HCT116 (cell line): ENCODE measurements around the gene SIGLECL1. TPM values are rescaled to one million over a fixed set of nuclear protein-coding genes. Genes with fewer than 3 reads are reported as not detected.

Source experiments
- ATAC-seq: fragments of 200-7000 bp; cut with Tn5 transposase; 2 replicates; pipeline ENCODE4 v1.9.1; 2020; ENCODE audit warnings: mild to moderate bottlenecking, moderate library complexity
- BruUV-seq: library from RNA; stranded (reverse); fragments of 400-500 nt; replicated peaks from 2 replicates; lab custom pipeline; 2021; lab: Mats Ljungman, UMichigan
- CTCF ChIA-PET: fragments of 300-600 bp; sonication (Branson Sonifier 250); formaldehyde crosslinking; loops from one replicate; lab custom pipeline; 2021; ENCODE audit warnings: antibody characterized with exemption; lab: Charles Lee
- POLR2A ChIA-PET: fragments of 300-600, 350-600 bp; sonication (Branson Sonifier 250); formaldehyde crosslinking; loops from one replicate; lab custom pipeline; 2021; ENCODE audit warnings: antibody characterized with exemption; lab: Charles Lee
- RAD21 ChIA-PET, 2 experiments: fragments of 300-600 bp; sonication (Branson Sonifier 250); formaldehyde crosslinking; loops; one replicate each; lab custom pipeline; 2023; ENCODE audit warnings: low total read pairs in 2 of 2; ENCODE audit not compliant: uncharacterized antibody in 2 of 2, unreplicated experiment in 2 of 2, low non-redundant PET in 1 of 2; lab: Charles Lee
- DNase-seq: peaks from one replicate; pipeline ENCODE4 v3.0.0-alpha.2; 2010; ENCODE audit warnings: low read depth, low spot score
- H2AFZ ChIP-seq: fragments of 200-600 bp; shearing (Covaris generic), sonication (generic); 2 replicates; pipeline ENCODE4 v1.6.1; 2017; ENCODE audit warnings: low read depth, mixed run types, mixed read lengths, antibody characterized with exemption, low read length; ENCODE audit not compliant: poor library complexity, severe bottlenecking
- H3K27ac ChIP-seq: 2 replicates; pipeline ENCODE4 v1.5.1; 2012; ENCODE audit warnings: low read depth, low read length
- H3K27me3 ChIP-seq: fragments of 200-600 bp; sonication (generic); 2 replicates; pipeline ENCODE4 v1.6.1; 2016; ENCODE audit warnings: mixed run types, low read length, mixed read lengths; ENCODE audit not compliant: insufficient read depth
- H3K36me3 ChIP-seq, 2 experiments: fragments of 200-500 bp in 1 of 2; fragments of 200-600 bp in 1 of 2; sonication (Bioruptor generic) in 1 of 2; sonication (generic) in 1 of 2; 2 replicates each; pipeline versions ENCODE4 v1.5.1 to v1.6.1; 2014 to 2016; ENCODE audit warnings: low read length in 2 of 2, inconsistent platforms in 1 of 2, mixed read lengths in 1 of 2, mixed run types in 1 of 2; ENCODE audit not compliant: insufficient read depth in 2 of 2, control insufficient read depth in 1 of 2
- H3K4me1 ChIP-seq, 2 experiments: fragments of 200-600 bp in 1 of 2; sonication (generic) in 1 of 2; 2 replicates each; pipeline versions ENCODE4 v1.5.1 to v1.6.1; 2012 to 2017; ENCODE audit warnings: low read length in 2 of 2, inconsistent platforms in 1 of 2, mild to moderate bottlenecking in 1 of 2, mixed read lengths in 1 of 2, mixed run types in 1 of 2, moderate library complexity in 1 of 2; ENCODE audit not compliant: insufficient read depth in 2 of 2, control insufficient read depth in 1 of 2
- H3K4me2 ChIP-seq: fragments of 200-600 bp; sonication (generic); 2 replicates; pipeline ENCODE4 v1.6.1; 2017; ENCODE audit warnings: mixed run types, low read length, mixed read lengths
- H3K4me3 ChIP-seq, 2 experiments: fragments of 200-600 bp in 1 of 2; sonication (generic) in 1 of 2; replicated peaks in 1 of 2; 2 replicates each; pipeline ENCODE4 v1.5.1; 2011 to 2016; ENCODE audit warnings: low read length in 2 of 2, control low read depth in 1 of 2, low read depth in 1 of 2, mild to moderate bottlenecking in 1 of 2, mixed read lengths in 1 of 2, mixed run types in 1 of 2
- H3K79me2 ChIP-seq: fragments of 200-600 bp; sonication (generic); 2 replicates; pipeline ENCODE4 v1.6.1; 2017; ENCODE audit warnings: mild to moderate bottlenecking, mixed run types, low read length, moderate library complexity, mixed read lengths; ENCODE audit not compliant: insufficient read depth
- H3K9ac ChIP-seq: fragments of 200-600 bp; sonication (generic); 2 replicates; pipeline ENCODE4 v1.6.1; 2016; ENCODE audit warnings: low read length, mixed read lengths
- H3K9me2 ChIP-seq: fragments of 200-600 bp; sonication (generic), shearing (Covaris generic); 2 replicates; pipeline ENCODE4 v1.6.1; 2017; ENCODE audit warnings: mixed run types, mild to moderate bottlenecking, moderate library complexity; ENCODE audit not compliant: insufficient read depth
- H3K9me3 ChIP-seq, 2 experiments: fragments of 200-500 bp in 1 of 2; fragments of 200-600 bp in 1 of 2; sonication (Bioruptor generic) in 1 of 2; sonication (generic) in 1 of 2; 2 replicates each; pipeline ENCODE4 v1.6.1; 2014 to 2017; ENCODE audit warnings: low read length in 2 of 2, mixed read lengths in 2 of 2, inconsistent platforms in 1 of 2, low read depth in 1 of 2, mild to moderate bottlenecking in 1 of 2, mixed run types in 1 of 2, moderate library complexity in 1 of 2; ENCODE audit not compliant: control insufficient read depth in 1 of 2, insufficient read depth in 1 of 2
- H4K20me1 ChIP-seq: fragments of 200-600 bp; sonication (generic), shearing (Covaris generic); 2 replicates; pipeline ENCODE4 v1.6.1; 2017; ENCODE audit warnings: mixed run types, mild to moderate bottlenecking, moderate library complexity; ENCODE audit not compliant: insufficient read depth
- CBX3 ChIP-seq: IDR thresholded peaks from 2 replicates; pipeline ENCODE4 v1.6.1; 2012; ENCODE audit warnings: low read depth
- CEBPB ChIP-seq: IDR thresholded peaks from 2 replicates; pipeline ENCODE4 v1.6.1; 2012; ENCODE audit warnings: low read depth
- EGR1 ChIP-seq: IDR thresholded peaks from 2 replicates; pipeline ENCODE4 v1.6.1; 2012; ENCODE audit warnings: low read depth
- ELF1 ChIP-seq: IDR thresholded peaks from 2 replicates; pipeline ENCODE4 v1.6.1; 2012; ENCODE audit warnings: low read depth, borderline replicate concordance
- EZH2phosphoT487 ChIP-seq: fragments of 200-600 bp; IDR thresholded peaks from 2 replicates; pipeline ENCODE4 v1.6.1; 2018; ENCODE audit warnings: antibody characterized with exemption, borderline replicate concordance
- JUND ChIP-seq: IDR thresholded peaks from 2 replicates; pipeline ENCODE4 v1.6.1; 2012
- POLR2A ChIP-seq: IDR thresholded peaks from 2 replicates; pipeline ENCODE4 v1.7.0; 2011; ENCODE audit warnings: borderline replicate concordance; ENCODE audit not compliant: insufficient read depth, insufficient read length; ENCODE audit errors: extremely low read depth
- RAD21 ChIP-seq: IDR thresholded peaks from 2 replicates; pipeline ENCODE4 v1.6.1; 2012; ENCODE audit warnings: low read depth, mild to moderate bottlenecking
- SP1 ChIP-seq: IDR thresholded peaks from 2 replicates; pipeline ENCODE4 v1.6.1; 2012; ENCODE audit warnings: low read depth
- YY1 ChIP-seq: IDR thresholded peaks from 2 replicates; pipeline ENCODE4 v1.6.1; 2011; ENCODE audit warnings: low read length, low read depth, moderate library complexity, mild to moderate bottlenecking; ENCODE audit not compliant: insufficient replicate concordance; ENCODE audit errors: extremely low read depth
- ZFX ChIP-seq: fragments of 450-650 bp; IDR thresholded peaks from 2 replicates; pipeline ENCODE4 v1.6.1; 2017
- ZNF274 ChIP-seq: fragments of 200-500 bp; sonication (Bioruptor generic); IDR thresholded peaks from 2 replicates; pipeline ENCODE4 v1.6.1; 2014; ENCODE audit warnings: mild to moderate bottlenecking, low read depth, low read length, inconsistent platforms
- intact Hi-C: fragments of 100-400 bp; cut with micrococcal nuclease; formaldehyde crosslinking; loops from 2 replicates; pipeline ENCODE4 v1.10.0; 2022
- total RNA-seq: library from RNA; stranded (reverse); gene quantifications from one replicate; pipeline ENCODE4 v1.2.1, GENCODE V29; 2021; ENCODE audit not compliant: unreplicated experiment
- TF ChIP-seq, protein P1 (sequence below): IDR thresholded peaks from 2 replicates; pipeline ENCODE4 v1.6.1; 2012
- TF ChIP-seq, protein P2 (sequence below): IDR thresholded peaks from 2 replicates; pipeline ENCODE4 v1.6.1; 2011; ENCODE audit warnings: mild to moderate bottlenecking, low read length, moderate library complexity; ENCODE audit not compliant: insufficient replicate concordance; ENCODE audit errors: extremely low read depth
- TF ChIP-seq, protein P3 (sequence below): IDR thresholded peaks from 2 replicates; pipeline ENCODE4 v1.6.1; 2012

Gene SIGLECL1
- total RNA-seq, 1 experiment from 2014 or later: not detected

DNA sequence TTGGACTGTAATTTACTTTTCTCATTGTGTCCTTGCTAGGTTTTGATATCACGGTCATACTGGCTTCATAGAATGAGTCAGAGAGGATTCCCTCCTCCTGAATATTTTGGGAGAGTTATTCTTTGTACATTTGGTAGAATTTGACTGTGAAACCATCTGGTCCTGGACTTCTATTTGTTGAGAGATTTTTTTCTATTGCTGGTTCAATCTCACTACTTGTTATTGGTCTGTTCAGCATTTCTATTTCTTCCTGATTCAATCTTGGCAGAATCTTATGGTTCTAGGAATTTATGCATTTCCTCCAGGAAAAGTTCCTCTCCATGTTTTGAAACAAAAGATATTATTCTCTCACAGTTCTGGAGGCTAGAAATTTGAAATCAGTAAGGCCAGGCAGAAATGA is 30.9 kb upstream of the SIGLECL1 start:
- DNase-seq: no peak
- no peaks in the 10 kb centered on the region for H3K79me2 ChIP-seq

DNA sequence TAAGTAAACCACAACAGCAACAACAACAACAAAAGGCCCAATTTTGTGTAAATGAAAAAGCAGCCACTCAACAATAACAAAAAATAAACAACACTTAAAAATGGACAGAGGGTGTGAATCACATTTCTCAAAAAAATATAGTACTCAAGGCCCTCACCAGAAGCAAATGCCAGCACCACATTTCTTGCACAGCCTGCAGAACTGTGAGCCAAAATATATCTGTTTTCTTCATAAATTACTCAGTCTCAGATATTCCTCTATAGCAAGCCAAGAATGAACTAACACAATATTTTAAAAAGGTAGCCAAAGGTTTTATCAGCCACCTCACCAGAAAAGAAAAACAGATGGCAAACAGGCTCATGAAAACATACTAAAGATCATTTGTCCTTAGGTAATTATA is 29.9 kb upstream of the SIGLECL1 start:
- Histone ChIP-seq H3K9me2 (no peaks in the 10 kb centered on the region), H3K4me1 (no peaks in the 10 kb centered on the region), H3K27ac (no peak overlapping the region), H3K9me3 (no peaks in the 10 kb centered on the region), H3K4me2 (no peak overlapping the region), H2AFZ (no peak overlapping the region), H3K79me2 (no peaks in the 10 kb centered on the region), H3K27me3 (no peaks in the 10 kb centered on the region; the same call in 1 of the 2 replicates), H3K36me3 (no peaks in the 10 kb centered on the region), H3K4me3 (no peak overlapping the region), H3K9ac (no peak overlapping the region), H4K20me1 (no peaks in the 10 kb centered on the region)
- ATAC-seq (no peak), DNase-seq (no peak)
- ChIA-PET CTCF (no interaction called here), POLR2A (no interaction called here), RAD21 (no interaction called here)
- BruUV-seq: no TSS peak
- intact Hi-C loops: no loop called here
- TF ChIP-seq SP1: no peak
- no peak for TF ChIP-seq ZNF274
- TF ChIP-seq RAD21: no peak
- TF ChIP-seq EGR1: no peak
- TF ChIP-seq, protein P1, sequence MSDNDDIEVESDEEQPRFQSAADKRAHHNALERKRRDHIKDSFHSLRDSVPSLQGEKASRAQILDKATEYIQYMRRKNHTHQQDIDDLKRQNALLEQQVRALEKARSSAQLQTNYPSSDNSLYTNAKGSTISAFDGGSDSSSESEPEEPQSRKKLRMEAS: no peak
- no peak for TF ChIP-seq POLR2A

More for the DNA sequence above, 30.9 kb upstream of the SIGLECL1 start:
- intact Hi-C loops: no loop called here
- Histone ChIP-seq H3K9me3 (no peaks in the 10 kb centered on the region), H3K4me1 (no peaks in the 10 kb centered on the region), H3K9me2 (no peaks in the 10 kb centered on the region), H3K9ac (no peak overlapping the region), H3K4me2 (no peak overlapping the region), H3K27ac (no peak overlapping the region), H4K20me1 (no peaks in the 10 kb centered on the region), H3K36me3 (no peaks in the 10 kb centered on the region), H3K27me3 (no peaks in the 10 kb centered on the region; the same call in 1 of the 2 replicates), H3K4me3 (no peak overlapping the region), H2AFZ (no peak overlapping the region)
- POLR2A ChIA-PET: no interaction called here
- TF ChIP-seq, protein P2, sequence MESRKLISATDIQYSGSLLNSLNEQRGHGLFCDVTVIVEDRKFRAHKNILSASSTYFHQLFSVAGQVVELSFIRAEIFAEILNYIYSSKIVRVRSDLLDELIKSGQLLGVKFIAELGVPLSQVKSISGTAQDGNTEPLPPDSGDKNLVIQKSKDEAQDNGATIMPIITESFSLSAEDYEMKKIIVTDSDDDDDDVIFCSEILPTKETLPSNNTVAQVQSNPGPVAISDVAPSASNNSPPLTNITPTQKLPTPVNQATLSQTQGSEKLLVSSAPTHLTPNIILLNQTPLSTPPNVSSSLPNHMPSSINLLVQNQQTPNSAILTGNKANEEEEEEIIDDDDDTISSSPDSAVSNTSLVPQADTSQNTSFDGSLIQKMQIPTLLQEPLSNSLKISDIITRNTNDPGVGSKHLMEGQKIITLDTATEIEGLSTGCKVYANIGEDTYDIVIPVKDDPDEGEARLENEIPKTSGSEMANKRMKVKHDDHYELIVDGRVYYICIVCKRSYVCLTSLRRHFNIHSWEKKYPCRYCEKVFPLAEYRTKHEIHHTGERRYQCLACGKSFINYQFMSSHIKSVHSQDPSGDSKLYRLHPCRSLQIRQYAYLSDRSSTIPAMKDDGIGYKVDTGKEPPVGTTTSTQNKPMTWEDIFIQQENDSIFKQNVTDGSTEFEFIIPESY: no peak
- TF ChIP-seq, protein P3, sequence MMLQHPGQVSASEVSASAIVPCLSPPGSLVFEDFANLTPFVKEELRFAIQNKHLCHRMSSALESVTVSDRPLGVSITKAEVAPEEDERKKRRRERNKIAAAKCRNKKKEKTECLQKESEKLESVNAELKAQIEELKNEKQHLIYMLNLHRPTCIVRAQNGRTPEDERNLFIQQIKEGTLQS: no peak
- TF ChIP-seq CEBPB (no peak), EZH2phosphoT487 (no peak), YY1 (no peak), CBX3 (no peak), JUND (no peak), ELF1 (no peak), ZFX (no peak), POLR2A (no peak), ZNF274 (no peak)
- BruUV-seq: no TSS peak
- RAD21 ChIA-PET: no interaction called here
- CTCF ChIA-PET: no interaction called here
- no peak for ATAC-seq
